GM18858 (cell line): ENCODE data around the gene SSBP3.

Source experiments
- ATAC-seq: cut with Tn5 transposase; IDR thresholded peaks from one replicate; pipeline ENCODE4 v1.9.1; 2021; ENCODE audit not compliant: unreplicated experiment

Gene SSBP3

DNA sequence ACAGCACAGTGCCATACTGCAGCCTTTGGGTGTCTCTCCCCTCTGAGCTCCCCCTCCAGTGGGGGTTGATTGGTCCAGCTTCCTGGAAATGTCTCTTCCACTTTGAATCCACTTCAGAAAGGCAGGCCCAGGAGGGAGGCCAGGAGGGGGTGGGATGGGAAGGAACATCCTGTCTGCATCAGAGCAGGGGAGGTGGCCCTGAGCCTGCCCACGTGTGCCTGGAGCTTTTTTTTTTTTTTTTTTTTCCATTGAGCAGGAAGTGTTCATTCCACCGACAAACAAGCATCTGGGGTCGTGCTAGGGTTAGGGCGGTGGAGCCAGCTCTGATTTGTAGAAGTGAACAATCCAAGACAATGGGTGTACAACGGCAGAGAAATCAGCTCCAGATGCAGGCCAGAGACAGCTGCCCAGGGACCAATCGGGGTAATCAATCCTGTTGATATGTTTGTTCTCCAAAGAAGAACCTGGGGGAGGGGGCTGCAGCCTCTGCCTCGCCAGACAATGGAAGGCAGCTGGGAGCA lies 93.3 kb downstream of the SSBP3 start:
- no peak for ATAC-seq

DNA sequence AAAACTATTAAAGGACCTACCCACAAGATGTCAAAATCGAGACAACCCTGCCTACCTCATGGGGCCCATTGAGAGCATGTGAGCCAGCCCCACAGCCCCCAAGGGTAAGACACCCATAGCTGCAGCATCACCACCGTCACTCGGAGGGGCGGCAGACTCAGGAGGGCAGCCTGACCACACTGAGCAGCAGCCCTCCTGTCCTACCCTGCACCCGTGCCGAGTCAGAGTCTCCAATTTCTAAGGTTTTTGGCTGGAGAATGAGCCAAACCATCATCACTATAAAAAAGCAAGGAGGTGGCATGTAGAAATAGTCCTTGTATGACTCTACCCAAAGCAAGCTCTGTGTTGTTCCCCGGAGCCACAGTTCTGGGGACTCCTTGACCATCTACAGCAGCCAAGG lies 94.7 kb downstream of the SSBP3 start:
- ATAC-seq, result no peak

DNA sequence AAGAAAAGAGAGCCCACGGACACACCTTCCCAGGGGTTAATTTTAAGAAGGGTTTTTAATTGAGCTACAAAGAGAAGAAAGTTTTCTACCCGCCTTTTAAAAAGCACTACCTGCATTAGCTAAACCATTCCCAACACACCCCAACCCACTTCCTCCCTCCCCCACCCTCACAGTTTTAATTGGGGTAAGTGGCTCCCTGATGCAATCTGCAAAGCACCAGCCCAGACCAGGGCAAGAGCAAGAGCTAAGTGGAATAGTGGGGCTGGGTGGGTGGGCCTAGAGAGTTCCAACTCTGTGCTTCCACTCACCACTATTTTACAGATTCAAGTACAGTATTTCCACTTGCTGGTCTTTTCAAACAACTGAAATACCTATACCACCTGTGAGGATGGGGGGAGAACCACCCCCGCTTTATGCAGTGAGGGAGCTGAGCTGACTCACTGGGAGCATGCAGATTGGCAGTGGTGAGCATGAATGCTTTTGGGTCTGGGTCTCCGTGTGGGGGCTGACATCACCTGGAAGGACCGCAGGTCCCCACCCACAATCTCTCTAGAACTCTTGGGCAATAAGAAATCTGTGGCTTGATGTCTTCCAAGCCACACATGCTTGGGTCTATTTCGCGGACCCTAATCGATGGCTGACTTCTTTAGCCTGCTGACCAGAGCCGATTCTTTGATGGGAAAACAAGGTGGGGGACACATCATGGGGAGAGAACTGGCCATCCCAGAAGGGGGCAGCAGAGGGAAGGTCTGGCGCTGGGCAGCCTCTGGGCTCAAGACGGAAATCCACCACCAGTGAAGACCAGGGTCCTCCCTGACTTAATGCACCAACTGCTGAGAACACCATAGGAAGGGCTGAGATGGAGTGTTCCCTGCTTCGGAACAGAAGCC lies 95.5 kb downstream of the SSBP3 start:
- ATAC-seq, result no peak

DNA sequence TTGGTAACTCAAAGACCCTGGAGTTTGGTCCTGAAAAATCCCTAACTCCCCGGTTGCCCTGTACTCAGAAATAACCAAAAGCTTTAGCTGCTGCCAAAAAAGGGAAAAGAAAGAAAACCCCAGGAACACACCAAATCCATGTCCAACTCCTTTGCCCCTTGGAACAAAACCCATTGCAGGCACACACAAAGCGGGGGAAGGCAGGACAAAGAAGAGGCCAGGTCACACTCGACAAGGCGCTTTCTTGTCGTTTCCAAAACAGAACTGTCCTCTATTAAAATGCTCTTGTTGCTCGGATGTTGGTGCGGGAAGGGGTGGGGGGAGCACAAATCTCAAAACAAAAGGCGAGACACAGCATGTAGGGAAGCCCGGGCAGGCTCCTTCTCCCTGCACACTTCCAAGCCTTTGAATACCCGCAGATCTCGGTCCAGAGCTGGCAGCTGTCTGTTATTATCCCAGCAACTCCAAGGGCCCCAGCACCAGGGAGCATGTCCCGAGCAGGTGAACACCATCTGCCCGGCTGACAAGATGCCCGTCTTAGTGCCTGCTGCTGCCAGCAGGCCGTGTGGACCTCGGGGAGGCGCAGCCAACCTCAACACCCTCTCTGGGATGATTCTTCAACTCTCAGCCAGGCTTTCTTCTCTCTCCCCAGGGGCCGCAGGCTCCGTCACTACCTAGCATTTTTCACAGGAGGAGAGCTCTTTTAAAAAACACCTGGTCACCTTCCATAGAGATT lies 96.4 kb downstream of the SSBP3 start:
- ATAC-seq, result no peak

DNA sequence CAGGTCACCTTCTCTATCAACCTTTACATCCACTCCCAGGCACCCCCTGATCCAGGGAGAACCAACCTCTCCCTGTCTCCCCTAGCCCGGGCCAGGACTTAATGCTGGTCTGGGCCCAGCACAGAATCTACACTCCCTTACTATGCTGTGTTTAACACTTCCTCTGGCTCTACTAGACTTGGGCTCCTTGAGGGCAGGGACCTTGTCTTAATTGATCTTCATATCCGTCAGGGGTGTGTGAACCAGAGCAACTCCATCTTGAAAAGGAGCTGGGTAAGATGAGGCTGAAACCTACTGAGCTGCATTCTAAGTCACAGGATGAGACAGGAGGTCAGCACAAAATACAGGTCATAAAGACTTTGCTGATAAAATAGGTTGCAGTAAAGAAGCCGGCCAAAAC lies 98.9 kb downstream of the SSBP3 start:
- no peak for ATAC-seq

DNA sequence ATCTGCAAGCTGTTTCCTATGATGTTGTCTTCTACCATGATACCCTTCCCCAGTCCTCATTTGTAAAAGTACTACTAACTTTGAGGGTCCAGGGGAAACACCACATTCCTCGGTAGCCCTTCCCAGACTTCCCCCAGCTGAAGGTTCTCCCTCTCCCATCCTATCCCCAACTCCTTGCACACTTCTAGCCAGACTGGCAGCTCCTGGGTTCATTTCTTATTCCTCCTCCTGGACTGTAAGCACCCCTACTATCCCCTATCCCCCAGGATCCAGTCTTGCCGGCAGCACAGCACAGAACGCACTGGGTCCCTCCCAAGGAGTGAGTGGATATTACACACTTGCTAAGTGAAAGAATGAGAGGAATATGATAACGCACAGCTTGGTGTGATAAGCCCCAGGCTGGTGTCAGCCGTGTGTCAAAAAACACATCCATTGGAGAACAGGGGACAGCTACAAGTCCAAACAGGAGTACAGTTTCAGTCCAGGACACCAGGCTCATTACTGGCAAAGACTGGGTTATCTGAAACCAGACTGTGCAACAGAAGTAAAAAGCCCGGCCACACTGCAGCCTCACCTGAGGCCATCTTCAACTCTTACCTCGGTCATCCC lies 100.2 kb downstream of the SSBP3 start:
- no peak for ATAC-seq

DNA sequence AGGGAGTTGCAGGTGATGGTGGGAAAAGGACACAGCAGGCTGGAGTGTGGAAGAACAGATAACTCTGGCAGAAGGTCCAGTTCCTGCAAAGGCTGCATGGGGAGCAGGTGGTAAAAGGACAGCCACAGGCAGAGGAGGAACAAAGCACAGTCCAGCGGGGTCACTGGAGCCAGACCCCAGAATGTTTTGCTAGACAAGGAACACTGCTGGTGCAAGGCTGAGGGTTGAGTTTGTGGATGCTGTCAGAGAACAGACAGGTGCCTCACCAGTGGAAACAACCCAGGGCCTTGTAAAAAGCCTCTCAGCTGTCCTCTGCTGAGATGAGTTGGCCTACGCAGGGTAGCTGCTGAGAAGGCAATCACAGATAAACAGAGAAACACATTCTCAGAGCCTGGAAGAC lies 101.7 kb downstream of the SSBP3 start:
- no peak for ATAC-seq

DNA sequence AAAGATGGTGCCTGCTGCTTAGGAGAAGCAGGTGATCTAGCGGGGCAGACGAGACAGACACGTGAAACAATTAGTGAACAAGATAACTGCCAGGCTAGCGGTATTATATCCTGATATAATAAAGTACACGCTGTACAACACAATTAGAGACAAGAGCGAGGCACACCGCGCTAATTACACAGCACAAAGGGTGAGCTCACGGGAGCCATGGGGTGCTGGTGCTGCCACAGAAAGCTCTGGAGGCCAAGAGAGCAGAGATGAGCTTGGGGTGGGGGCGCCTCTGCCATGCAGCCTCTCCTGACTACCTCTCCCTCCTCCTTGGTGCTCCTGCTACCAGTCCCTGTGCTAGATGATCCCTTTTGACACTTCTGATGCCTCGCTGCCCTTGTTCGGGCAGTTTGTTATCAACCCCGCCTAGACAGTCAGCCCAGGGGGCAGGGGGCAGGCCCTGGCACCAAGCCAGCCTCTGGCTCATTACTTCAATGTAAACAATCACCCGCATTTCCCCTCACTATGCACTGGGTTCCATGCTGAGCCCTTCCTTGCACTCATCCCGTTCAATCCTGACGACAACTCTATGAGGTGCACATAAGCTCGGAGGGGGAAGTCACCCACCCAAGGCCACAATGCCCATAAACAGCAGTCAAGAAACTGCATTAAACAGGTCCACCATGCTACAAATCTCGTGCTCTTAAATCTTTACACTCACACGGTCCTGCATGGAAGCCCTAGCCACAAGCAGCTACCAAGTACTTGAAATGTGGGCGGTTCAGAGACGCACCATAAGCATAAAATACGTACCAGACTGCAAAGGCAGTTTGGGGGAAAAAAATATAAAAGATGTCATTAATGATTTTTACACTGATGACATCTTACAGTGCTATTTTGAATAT lies 103.0 kb downstream of the SSBP3 start:
- ATAC-seq, result no peak

DNA sequence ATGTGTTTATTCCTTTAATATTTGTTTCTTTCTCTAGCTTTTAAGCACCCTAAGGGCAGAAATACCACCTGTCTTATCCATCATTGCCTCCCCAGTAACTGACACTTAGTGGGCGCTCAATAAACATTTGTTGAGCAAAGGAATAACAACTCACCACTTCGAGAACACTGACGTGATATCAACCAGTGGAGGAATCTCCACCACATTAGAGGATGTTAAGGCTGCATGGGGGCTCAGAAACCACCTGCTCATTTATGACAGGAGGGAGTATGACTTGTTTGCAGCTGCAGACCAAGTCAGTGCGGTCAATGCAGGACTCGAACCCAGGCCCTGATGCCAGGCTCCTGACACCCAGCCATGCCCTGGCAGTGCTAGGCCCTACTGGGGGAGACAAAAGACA lies 103.6 kb downstream of the SSBP3 start:
- no peak for ATAC-seq

DNA sequence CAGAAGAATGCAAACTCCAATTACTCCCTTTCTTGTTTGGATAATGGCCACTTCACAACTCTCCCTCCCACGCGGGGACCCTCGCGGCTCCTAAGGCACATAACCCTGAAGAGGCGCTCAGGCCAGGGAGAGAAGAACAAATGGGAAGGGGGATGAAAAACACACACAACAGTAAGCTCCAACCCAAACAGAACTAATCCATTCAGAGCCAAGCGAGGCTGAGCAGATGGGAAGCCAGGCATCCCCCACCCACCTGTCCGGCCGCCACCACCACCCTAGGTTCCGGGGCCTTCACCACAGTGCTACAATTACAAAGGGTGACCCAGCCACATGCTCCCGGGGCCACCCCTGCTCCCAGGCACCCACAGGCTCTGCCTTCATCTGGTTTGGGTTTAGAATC lies 104.7 kb downstream of the SSBP3 start:
- no peak for ATAC-seq

DNA sequence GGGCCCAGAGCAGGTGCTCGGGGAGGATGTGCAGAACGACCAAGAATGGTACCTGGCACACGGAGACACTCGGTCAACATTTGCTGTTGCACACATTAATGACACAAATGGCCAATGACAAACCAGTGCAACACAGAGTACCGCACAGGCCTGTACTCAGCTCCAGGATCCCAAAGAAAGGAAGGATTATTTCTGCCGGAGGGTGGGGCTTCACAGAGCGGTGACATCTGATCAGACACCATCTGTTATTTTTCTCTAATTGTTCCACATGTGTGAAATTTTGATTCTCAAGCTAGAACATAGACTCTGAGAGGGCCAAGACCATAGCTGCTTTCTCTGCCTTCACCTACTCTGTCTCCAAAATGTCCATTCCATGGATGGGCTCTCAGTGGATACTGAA lies 105.8 kb downstream of the SSBP3 start:
- ATAC-seq, result no peak

DNA sequence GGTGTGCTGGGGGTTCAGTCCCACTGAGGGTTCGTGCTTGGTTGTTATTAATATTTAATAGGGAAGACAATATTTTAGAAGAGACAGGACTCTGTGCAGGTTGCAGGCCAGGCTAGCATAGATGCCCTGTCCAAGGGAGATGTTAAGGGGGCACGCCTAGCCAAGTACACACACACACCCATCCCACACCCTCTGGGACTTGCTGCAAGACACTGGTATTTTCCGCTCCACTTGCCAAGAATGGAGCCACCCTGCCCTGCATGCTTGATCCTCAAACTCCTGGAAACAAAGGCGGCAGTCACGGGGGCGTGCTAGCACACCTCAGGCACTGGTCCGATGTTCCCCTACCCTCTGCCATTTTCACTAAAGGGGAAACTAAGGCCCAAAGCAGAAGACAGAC lies 107.2 kb downstream of the SSBP3 start:
- no peak for ATAC-seq

DNA sequence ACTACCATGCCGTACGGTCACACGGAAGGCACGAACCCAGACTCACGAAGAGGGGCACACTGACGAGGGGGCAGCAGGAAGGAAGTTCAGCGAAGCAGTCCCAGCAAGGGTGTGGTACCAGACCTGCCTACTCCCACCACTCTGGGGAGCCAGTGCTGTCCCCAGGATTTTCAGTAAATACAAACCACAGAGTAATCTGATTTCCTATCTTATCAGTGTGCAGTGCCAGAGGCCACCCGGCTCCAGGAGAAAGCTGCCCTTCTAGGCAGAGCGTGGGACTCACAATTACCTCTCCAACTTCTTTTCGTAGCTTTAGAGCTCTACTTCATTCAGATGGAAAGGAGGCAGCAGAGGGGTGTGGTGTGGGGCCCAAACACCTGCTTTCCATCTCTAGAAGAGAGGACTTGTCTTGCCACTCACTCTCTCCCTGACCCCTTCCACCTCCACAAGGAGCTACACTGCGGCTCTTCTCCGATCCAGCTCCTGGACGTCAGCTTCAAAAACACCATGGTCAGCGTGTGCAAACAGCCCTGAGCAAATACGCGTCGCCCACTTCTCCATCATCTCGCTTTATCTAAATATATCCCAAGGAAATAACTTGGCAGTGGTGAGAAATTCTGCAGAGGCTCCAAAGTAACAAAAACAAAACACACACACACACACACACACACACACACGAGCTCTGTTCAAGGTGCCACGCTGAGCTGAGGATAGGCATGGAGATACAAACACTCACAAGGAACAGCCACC lies 107.7 kb downstream of the SSBP3 start:
- no peak for ATAC-seq

DNA sequence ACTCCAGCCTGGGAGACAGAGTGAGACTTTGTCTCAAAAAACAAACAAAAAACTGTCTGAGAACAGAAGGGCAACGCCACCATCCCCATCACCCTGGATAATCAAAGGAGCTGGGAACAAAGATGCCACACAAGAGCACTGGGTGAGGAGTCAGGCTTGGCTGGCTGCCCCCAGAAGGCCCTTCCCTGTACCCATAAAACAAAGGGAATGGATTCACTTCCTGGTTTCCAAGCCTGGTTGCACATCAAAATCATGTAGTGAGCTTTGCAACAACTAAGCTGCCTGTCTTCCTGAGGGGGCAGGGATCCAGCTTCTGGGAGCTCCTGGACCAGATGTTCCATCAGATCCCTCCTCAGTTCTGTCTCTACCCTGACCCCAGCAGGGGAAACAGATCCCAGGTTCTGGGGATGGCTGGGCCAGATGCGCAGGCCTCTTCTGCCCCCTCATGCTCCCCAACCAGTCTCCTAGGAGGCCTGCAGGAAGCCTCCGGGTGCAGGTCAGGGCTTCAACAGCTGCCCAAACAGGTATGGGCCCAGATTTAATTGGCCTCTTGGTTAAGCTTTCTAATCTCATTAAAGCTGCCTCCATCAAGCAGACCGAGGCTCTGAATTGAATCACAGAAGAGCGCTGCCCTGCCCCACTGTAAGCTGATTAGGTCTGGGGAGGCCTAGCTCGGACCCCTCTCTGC lies 108.5 kb downstream of the SSBP3 start:
- no peak for ATAC-seq

DNA sequence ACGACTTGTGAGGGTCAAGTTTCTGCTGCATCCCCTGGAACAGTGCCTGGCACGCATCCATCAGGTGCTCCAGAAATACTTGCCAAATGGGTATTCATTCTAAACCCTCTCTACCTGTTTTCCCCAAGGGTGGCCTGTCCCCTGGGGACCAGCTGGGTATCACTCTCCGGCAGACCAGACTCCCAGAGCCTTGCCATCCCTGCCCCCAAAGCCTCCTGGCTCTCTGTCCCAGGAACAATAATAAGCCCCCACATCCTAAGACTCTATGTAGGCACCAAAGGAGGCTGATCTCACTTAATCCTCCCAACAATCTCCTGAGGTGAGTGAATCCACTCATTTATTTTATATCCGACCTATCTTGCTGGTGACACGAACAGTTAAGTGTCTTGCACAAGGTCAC lies 109.5 kb downstream of the SSBP3 start:
- no peak for ATAC-seq

DNA sequence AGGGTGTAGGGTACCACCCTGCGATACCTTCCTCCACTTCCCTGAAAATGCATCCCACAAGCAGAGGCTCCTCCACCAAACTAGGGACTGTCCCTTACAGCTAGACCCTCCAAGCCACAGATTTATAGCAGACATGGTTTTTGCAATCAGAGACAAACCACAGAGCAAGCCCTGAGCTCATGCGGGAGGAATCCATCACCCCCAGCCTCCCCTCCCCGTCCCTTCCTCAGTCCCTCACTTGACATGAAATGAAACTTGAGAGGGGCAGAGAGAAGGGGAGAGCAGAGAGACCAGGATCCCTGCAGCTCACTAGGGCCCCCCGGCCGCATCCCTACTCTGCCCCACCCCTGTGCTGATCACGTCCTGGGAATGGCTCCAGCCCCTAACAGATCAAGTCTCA lies 111.3 kb downstream of the SSBP3 start:
- no peak for ATAC-seq

DNA sequence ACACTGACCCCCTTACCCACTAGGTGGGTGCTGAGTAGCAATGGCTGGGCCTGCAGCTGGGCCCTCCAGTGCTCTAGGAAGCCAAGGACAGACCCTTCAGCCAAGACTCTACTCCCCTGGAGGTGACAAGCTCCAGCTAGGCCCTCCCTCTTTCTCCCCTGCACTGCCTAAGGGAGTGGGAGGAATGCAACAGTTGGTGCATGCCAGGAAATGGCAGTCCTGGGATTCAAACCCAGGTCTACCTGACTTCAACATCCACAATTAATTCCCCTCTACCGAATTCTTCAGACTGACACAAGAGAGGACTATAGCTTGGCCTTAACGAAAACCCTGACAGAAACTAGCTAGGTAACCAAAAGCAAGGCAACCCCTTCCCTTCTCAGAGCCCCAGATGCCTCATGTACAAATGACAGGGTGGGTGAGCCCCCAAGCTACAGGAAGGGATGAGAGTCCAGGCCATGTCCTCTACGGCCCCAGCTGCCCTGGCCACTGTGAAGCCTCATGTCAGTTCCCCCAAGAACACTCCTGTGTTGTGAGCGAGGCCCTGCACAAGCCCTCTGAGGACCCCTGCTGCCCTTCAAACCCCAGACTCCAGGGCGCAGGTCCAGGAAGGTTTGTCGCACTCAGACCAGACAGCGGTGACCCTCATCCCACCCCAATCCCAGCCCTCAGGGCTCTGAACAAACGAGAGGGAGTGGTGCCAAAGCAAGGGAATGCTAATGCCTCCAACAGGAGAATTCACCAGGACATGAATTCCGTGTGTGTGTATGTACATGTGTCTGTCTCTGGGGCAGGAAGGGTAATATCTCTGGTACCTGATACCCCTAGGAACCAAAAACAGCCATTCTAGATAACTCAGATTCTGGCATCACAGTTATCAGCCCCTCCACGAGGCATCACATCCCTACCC lies 113.9 kb downstream of the SSBP3 start:
- no peak for ATAC-seq

DNA sequence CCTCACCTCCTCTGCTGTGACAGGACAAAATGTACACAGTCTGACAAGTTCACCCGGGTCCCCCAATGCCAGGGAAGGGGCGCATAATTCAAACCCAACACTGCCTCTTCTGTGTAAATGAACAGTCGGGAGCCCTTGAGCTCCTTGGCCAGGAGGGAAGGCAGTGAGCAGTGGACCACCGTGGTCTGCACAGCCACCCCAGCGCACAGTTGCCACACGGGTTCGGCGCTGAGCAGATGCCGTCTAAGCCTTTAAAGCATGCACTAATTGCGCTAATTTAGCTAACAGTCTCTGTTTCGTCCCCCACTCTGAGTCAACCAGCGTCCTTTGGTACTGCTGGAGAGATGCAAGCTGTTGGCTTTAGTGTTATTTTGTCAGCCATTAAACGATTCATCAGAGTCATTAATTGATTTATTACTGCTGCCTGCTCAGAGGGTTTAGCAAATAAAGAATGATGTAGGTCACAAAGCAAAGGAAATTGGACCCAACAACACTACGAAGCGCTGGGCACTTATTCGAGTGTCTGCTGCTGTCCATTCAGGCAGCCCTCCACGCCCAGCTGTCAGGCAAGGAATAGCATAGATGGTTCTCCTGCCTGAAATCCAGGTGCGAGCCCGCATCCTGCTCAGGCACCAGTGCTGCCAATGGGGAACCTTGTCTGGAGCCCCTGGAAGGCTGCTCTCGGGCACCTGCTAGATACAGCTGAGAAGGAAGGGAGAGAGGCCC lies 114.8 kb downstream of the SSBP3 start:
- ATAC-seq, result no peak
